Measurements from ENCODE around the gene WNT2B. TPM values are rescaled to one million over a fixed set of nuclear protein-coding genes. Genes with fewer than 3 reads are reported as not detected.

The WNT2B gene
- total RNA-seq, 1 donor: 2.2 TPM

DNA sequence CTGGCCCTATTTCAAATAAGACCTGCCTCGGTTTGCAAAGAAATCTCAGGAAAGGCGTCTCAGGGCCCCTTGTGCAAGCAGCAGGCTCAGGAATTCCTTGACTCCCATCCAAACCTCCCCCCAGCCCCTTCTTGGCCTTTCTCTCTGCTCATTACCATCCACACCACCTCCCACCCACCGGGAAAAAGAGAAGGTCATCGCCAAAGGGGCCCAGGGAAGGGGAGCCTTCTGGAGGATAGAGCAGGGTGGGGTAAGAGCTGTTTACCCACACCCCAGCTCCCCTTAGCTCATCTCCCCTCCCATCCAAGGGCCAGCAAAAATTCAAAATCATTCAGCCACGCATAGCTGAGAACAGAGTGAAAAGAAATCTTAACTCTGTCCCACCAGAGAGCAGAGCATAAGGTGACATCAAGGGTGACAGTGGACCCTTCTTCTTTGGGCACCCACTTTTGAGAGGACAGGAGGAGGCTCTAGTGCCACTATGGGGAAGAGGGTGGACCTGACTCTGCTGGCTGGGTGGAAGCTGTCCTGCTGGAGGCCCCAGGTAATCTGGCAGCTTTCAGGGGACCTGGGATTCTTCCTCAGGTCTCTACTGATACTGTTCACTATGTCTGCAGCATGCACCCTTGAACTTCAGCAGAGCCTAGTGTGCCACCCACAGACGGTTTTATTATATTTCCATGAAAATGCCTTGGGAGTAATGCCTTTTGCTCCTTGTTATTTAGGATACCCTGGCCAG lies 3.9 kb upstream of the WNT2B start:
- DNase-seq (ENCODE audit: insufficient read length, low spot score, missing footprints): peak; percentile 85
- Histone ChIP-seq H3K4me2 (ENCODE audit: insufficient read depth, low read length) (no peak overlapping the region), H3K27ac (ENCODE audit: low read depth, low read length) (no peak overlapping the region), H2AFZ (ENCODE audit: low read length) (no peak overlapping the region), H3K4me3 (ENCODE audit: insufficient read depth, low read length) (no peak overlapping the region), H3K36me3 (ENCODE audit: insufficient read depth, low read length) (no peaks in the 10 kb centered on the region), H4K20me1 (ENCODE audit: insufficient read depth, low read length) (no peaks in the 10 kb centered on the region), H3K79me2 (ENCODE audit: insufficient read depth, low read length) (no peaks in the 10 kb centered on the region), H3K9me3 (ENCODE audit: low read depth, low read length) (no peaks in the 10 kb centered on the region), H3K4me1 (ENCODE audit: insufficient read depth, low read length) (peaks cover 27% of the 10 kb centered on the region), H3K27me3 (ENCODE audit: insufficient read depth, low read length) (peaks cover 9% of the 10 kb centered on the region)
- TF ChIP-seq CTCF (IDR thresholded peaks at IDR 0.05; ENCODE audit: extremely low read depth, low read depth, low read length): no peak

- no peak for TF ChIP-seq CTCF (IDR thresholded peaks at IDR 0.05; ENCODE audit: extremely low read depth, low read depth, low read length)
- Histone ChIP-seq H3K4me3 (ENCODE audit: insufficient read depth, low read length) (no peak overlapping the region), H3K36me3 (ENCODE audit: insufficient read depth, low read length) (no peaks in the 10 kb centered on the region), H2AFZ (ENCODE audit: low read length) (no peak overlapping the region), H4K20me1 (ENCODE audit: insufficient read depth, low read length) (no peaks in the 10 kb centered on the region), H3K4me1 (ENCODE audit: insufficient read depth, low read length) (peaks cover 27% of the 10 kb centered on the region), H3K9me3 (ENCODE audit: low read depth, low read length) (no peaks in the 10 kb centered on the region), H3K4me2 (ENCODE audit: insufficient read depth, low read length) (no peak overlapping the region), H3K27ac (ENCODE audit: low read depth, low read length) (no peak overlapping the region), H3K27me3 (ENCODE audit: insufficient read depth, low read length) (peaks cover 9% of the 10 kb centered on the region), H3K79me2 (ENCODE audit: insufficient read depth, low read length) (no peaks in the 10 kb centered on the region)
- no peak for DNase-seq (ENCODE audit: insufficient read length, low spot score, missing footprints)
Measured at GRCh38 chr1:112505400-112505785, 3.4 kb upstream of the WNT2B start.

DNA sequence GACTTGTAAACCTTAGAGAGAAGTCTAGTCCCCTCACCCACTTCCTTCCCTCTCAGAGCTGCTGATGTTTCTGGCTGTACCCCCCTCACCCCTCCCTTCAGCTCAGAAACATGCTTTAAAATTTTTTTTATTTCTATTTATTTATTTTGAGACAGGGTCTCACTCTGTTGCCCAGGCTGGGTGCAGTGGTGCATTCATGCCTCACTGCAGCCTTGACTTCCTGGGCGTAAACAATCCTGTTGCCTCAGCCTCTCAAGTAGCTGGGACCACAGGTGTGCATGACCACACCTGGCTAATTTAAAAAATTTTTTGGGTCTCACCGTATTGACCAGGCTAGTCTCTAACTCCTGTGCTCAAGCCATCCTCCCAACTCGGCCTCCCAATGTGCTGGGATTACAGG lies 2.9 kb upstream of the WNT2B start:
- Histone ChIP-seq H4K20me1 (ENCODE audit: insufficient read depth, low read length) (no peaks in the 10 kb centered on the region), H2AFZ (ENCODE audit: low read length) (no peak overlapping the region), H3K36me3 (ENCODE audit: insufficient read depth, low read length) (no peaks in the 10 kb centered on the region), H3K4me1 (ENCODE audit: insufficient read depth, low read length) (peaks cover 27% of the 10 kb centered on the region), H3K4me2 (ENCODE audit: insufficient read depth, low read length) (no peak overlapping the region), H3K4me3 (ENCODE audit: insufficient read depth, low read length) (no peak overlapping the region), H3K27ac (ENCODE audit: low read depth, low read length) (no peak overlapping the region), H3K9me3 (ENCODE audit: low read depth, low read length) (no peaks in the 10 kb centered on the region), H3K27me3 (ENCODE audit: insufficient read depth, low read length) (peaks cover 9% of the 10 kb centered on the region), H3K79me2 (ENCODE audit: insufficient read depth, low read length) (no peaks in the 10 kb centered on the region)
- no peak for TF ChIP-seq CTCF (IDR thresholded peaks at IDR 0.05; ENCODE audit: extremely low read depth, low read depth, low read length)
- DNase-seq (ENCODE audit: insufficient read length, low spot score, missing footprints): no peak

GRCh38 chr1:112506306-112506705 lies 2.5 kb upstream of the WNT2B start:
- H3K4me3 ChIP-seq (ENCODE audit: insufficient read depth, low read length): no peak overlapping the region
- no peaks in the 10 kb centered on the region for H3K36me3 ChIP-seq (ENCODE audit: insufficient read depth, low read length)
- peaks cover 27% of the 10 kb centered on the region for H3K4me1 ChIP-seq (ENCODE audit: insufficient read depth, low read length)
- no peak overlapping the region for H3K27ac ChIP-seq (ENCODE audit: low read depth, low read length)
- no peak overlapping the region for H2AFZ ChIP-seq (ENCODE audit: low read length)
- no peaks in the 10 kb centered on the region for H3K79me2 ChIP-seq (ENCODE audit: insufficient read depth, low read length)
- no peaks in the 10 kb centered on the region for H3K9me3 ChIP-seq (ENCODE audit: low read depth, low read length)
- no peak for TF ChIP-seq CTCF (IDR thresholded peaks at IDR 0.05; ENCODE audit: extremely low read depth, low read depth, low read length)
- no peak overlapping the region for H3K4me2 ChIP-seq (ENCODE audit: insufficient read depth, low read length)
- H4K20me1 ChIP-seq (ENCODE audit: insufficient read depth, low read length): no peaks in the 10 kb centered on the region
- DNase-seq (ENCODE audit: insufficient read length, low spot score, missing footprints): no peak
- H3K27me3 ChIP-seq (ENCODE audit: insufficient read depth, low read length): peaks cover 9% of the 10 kb centered on the region

Data from osteoblast (primary cell).